ENCODE measurements around the gene ZNF532. TPM values are rescaled to one million over a fixed set of nuclear protein-coding genes. Genes with fewer than 3 reads are reported as not detected.

The ZNF532 gene
- total RNA-seq, 2 donors from 2014 or later: 133 to 211 TPM

GRCh38 chr18:58831606-58832005 is 33.1 kb upstream of the ZNF532 start:
- no peak for ATAC-seq (ENCODE audit: insufficient number of reproducible peaks, low FRiP score, low read depth)
- no peak overlapping the region for H3K4me3 ChIP-seq

GRCh38 chr18:58838165-58838860 is 26.4 kb upstream of the ZNF532 start:
- Histone ChIP-seq H3K27me3 (replicated peaks; ENCODE audit: insufficient read depth) (no peaks in the 10 kb centered on the region), H3K4me1 (ENCODE audit: control insufficient read depth in 1 of 2, low read depth in 2 of 2) (peaks cover 0 to 4% of the 10 kb centered on the region in 2 donors), H3K4me3 (no peak overlapping the region), H3K9me3 (no peaks in the 10 kb centered on the region), H3K27ac (no peak overlapping the region), H3K36me3 (no peaks in the 10 kb centered on the region)
- TF ChIP-seq, protein P1, sequence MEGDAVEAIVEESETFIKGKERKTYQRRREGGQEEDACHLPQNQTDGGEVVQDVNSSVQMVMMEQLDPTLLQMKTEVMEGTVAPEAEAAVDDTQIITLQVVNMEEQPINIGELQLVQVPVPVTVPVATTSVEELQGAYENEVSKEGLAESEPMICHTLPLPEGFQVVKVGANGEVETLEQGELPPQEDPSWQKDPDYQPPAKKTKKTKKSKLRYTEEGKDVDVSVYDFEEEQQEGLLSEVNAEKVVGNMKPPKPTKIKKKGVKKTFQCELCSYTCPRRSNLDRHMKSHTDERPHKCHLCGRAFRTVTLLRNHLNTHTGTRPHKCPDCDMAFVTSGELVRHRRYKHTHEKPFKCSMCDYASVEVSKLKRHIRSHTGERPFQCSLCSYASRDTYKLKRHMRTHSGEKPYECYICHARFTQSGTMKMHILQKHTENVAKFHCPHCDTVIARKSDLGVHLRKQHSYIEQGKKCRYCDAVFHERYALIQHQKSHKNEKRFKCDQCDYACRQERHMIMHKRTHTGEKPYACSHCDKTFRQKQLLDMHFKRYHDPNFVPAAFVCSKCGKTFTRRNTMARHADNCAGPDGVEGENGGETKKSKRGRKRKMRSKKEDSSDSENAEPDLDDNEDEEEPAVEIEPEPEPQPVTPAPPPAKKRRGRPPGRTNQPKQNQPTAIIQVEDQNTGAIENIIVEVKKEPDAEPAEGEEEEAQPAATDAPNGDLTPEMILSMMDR (IDR thresholded peaks at IDR 0.05): no peak
- no peak for DNase-seq (ENCODE audit: low spot score)
- ATAC-seq (ENCODE audit: insufficient number of reproducible peaks, low FRiP score, low read depth): no peak

More at GRCh38 chr18:58831606-58832005, 33.1 kb upstream of the ZNF532 start:
- TF ChIP-seq, protein P1 (IDR thresholded peaks at IDR 0.05): no peak
- H3K9me3 ChIP-seq: no peaks in the 10 kb centered on the region
- no peaks in the 10 kb centered on the region for H3K36me3 ChIP-seq
- H3K27me3 ChIP-seq (replicated peaks; ENCODE audit: insufficient read depth): no peaks in the 10 kb centered on the region
- DNase-seq (ENCODE audit: low spot score): no peak
- H3K4me1 ChIP-seq (ENCODE audit: control insufficient read depth in 1 of 2, low read depth in 2 of 2): peaks cover 18 to 37% of the 10 kb centered on the region in 2 donors
- H3K27ac ChIP-seq: no peak overlapping the region

DNA sequence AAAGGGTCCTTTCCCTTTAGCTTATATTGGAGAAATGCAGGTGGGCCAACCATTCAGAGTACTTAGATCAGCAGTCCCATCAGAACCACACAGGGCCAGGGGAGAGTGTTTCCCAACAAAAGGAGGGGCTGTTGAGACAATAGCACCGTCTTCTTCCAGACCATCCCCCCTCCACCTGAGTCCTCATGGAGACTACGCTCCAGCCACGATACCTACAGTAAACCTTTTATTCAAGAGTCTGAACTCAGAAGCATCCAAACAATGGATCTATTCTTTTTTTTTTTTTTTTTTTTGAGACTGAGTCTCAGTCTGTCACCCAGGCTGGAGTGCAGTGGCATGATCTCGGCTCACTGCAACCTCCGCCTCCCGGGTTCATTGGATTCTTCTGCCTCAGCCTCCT is 25.7 kb upstream of the ZNF532 start:
- Histone ChIP-seq H3K4me3 (no peak overlapping the region), H3K27me3 (replicated peaks; ENCODE audit: insufficient read depth) (no peaks in the 10 kb centered on the region), H3K9me3 (no peaks in the 10 kb centered on the region), H3K36me3 (no peaks in the 10 kb centered on the region), H3K4me1 (ENCODE audit: control insufficient read depth in 1 of 2, low read depth in 2 of 2) (peaks cover 0 to 6% of the 10 kb centered on the region in 2 donors), H3K27ac (no peak overlapping the region)
- TF ChIP-seq, protein P1 (IDR thresholded peaks at IDR 0.05): no peak
- DNase-seq (ENCODE audit: low spot score): no peak
- no peak for ATAC-seq (ENCODE audit: insufficient number of reproducible peaks, low FRiP score, low read depth)

- DNase-seq (ENCODE audit: low spot score) (no peak), ATAC-seq (ENCODE audit: insufficient number of reproducible peaks, low FRiP score, low read depth) (no peak)
- Histone ChIP-seq H3K4me1 (ENCODE audit: control insufficient read depth in 1 of 2, low read depth in 2 of 2) (peaks cover 4 to 21% of the 10 kb centered on the region in 2 donors), H3K9me3 (no peaks in the 10 kb centered on the region), H3K27ac (no peak overlapping the region), H3K4me3 (no peak overlapping the region), H3K27me3 (replicated peaks; ENCODE audit: insufficient read depth) (no peaks in the 10 kb centered on the region), H3K36me3 (no peaks in the 10 kb centered on the region)
- TF ChIP-seq, protein P1 (IDR thresholded peaks at IDR 0.05): no peak
Measured at GRCh38 chr18:58842978-58843687, 21.5 kb upstream of the ZNF532 start.

- no peak for DNase-seq (ENCODE audit: low spot score)
- ATAC-seq (ENCODE audit: insufficient number of reproducible peaks, low FRiP score, low read depth): no peak
Measured at GRCh38 chr18:58843688-58844035, 21.0 kb upstream of the ZNF532 start.

More at GRCh38 chr18:58843688-58844035, 21.0 kb upstream of the ZNF532 start:
- H3K9me3 ChIP-seq: no peaks in the 10 kb centered on the region
- H3K4me1 ChIP-seq (ENCODE audit: control insufficient read depth in 1 of 2, low read depth in 2 of 2): peaks cover 4 to 22% of the 10 kb centered on the region in 2 donors
- TF ChIP-seq, protein P1 (IDR thresholded peaks at IDR 0.05): no peak
- no peaks in the 10 kb centered on the region for H3K27me3 ChIP-seq (replicated peaks; ENCODE audit: insufficient read depth)
- H3K4me3 ChIP-seq: no peak overlapping the region
- no peaks in the 10 kb centered on the region for H3K36me3 ChIP-seq
- H3K27ac ChIP-seq: no peak overlapping the region
